NCI-H2029 treated with DMSO at 0.1 percent for 48 hours (cell line): Measurements from ENCODE around the gene ERN2.
"Not testable (repeated sequence)": the region's sequence is repeated elsewhere in the genome, so short reads cannot be mapped to it uniquely, and the experiment has no call there.

ENCODE experiments used
- DNase-seq: peaks from one replicate; lab custom pipeline; 2025; lab: John Stamatoyannopoulos, UW

ERN2 gene

DNA sequence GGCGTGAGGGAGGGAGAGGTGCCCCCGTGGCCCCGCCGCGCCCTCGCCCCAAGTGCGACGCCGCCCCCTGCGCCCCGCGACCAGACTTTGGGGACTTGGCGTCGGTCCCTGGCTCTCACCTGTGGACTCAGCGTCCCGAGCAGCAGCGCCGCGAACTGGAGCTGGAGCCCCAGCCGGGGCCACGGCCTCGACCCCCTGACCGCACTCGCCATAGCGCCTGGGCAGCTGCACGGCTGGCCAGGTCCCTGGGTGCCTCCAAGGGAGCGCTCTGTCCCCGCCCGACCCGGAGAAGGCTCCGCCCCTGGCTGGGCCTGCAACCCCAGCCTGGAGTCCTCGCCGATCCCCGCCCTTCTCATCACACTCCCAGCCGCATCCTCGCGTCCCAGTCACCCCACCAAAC is at the start of gene ERN2:
Gene ERN2 (minus strand): TSS at position 247 of the 400 bp plus-strand sequence. CDS start 35 bp downstream, at position 212.
- DNase-seq: no peak

DNA sequence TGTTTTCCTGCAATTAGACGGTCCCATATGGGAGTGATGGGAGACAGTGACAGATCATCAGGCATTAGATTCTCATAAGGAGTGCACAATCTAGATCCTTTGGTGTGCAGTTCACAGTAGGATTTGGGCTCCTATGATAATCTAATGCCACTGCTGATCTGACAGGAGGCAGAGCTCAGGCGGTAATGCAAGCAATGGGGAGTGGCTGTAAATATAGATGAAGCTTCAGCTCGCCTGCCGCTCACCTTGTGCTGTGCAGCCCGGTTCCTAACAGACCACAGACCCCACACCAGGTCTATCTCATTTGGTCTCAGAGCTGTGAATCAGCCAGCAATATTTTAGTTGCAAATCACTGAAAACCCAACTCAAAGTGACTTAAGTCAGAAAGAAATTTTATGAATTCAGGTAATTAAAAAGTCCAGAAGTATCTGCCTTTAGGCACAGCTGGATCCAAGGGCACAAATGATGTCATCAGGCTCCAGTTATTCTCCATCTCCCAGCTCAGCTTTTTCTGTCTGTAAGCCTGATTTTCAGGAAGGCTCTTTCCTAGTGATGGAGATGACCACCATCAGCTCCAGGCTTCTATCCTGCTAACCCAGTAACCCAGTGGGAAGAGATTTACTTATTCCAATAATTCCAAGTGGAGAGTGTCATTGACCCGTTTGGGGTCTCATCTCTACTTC is 45.1 kb upstream of the ERN2 start:
- no peak for DNase-seq

DNA sequence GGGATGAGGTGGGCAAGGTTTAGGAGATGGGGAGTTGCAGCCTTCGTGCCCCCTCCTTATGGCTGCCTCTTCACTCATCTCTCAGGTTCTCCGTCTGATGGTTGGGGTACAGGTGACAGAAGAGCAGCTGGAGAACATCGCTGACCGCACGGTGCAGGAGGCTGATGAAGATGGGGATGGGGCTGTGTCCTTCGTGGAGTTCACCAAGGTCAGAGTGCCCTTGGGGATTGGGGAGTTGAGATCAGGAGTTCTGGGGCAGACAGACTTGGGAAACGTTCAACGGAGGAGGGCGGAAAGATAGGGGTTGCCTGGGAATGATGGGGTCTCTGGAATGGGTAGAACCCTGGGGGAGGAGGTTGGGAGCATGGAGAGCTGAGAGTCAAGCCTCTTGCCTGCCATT is 44.1 kb upstream of the ERN2 start:
- DNase-seq: no peak

DNA sequence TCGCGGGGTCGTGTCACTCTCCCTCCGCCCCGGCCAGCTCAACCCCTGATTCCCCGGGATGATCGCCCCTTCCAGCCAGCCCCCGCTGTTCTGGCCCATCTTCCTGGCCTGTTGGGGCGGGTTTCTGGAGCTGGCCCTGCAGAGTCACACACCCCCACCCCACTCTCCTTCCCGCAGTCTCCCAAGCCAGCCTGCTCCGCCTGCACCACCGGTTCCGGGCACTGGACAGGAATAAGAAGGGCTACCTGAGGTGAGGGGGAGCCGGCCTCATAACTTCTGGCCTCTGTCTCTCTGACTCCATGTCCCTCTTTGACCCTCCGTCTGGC is 42.4 kb upstream of the ERN2 start:
- no peak for DNase-seq

DNA sequence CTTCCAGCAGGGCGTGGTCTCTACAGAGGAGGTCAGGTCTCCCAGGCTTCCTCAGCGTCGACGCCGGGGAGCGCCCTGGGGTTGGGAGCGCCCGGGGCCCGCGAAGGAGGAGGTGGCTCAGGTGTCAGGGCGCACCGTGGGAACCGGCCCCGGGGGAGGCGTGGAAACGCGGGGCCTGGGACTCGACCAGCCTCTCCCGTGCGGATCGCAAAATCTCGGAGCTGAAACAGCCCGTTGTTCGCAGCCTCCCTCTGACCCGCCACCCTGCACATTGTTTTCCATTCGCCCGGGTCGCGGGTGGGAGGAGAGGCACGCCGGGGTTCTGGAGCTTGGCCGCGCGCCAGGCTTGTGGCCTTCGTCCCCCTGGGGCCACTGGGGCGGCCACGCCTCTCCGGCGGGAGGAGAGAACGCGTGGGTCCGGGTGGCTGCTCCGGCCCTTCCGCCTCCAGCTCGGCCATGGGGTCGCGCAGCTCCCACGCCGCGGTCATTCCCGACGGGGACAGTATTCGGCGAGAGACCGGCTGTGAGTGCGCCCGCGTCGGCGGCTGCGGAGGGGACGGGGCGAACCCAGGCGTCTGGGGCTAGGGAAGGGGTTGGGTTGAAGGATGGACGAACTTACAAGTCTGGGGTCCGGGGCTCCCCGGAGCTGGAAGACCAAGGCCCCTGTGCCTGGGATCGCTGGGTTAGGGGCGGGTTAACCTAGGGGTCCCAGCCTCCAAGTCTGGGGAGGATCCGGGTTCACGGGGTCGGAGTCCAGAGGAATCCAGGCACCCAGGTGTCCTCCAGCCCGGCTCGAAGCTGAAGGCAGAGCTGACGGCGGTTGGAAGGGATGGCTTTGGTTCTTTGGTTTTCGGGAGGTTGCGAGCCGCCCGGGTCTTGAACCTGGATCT is 41.8 kb upstream of the ERN2 start, which contains the start of gene CHP2:
Gene CHP2 (plus strand): TSS at position 433 of the 890 bp plus-strand sequence. CDS start 24 bp downstream, at position 457.
- no peak for DNase-seq

DNA sequence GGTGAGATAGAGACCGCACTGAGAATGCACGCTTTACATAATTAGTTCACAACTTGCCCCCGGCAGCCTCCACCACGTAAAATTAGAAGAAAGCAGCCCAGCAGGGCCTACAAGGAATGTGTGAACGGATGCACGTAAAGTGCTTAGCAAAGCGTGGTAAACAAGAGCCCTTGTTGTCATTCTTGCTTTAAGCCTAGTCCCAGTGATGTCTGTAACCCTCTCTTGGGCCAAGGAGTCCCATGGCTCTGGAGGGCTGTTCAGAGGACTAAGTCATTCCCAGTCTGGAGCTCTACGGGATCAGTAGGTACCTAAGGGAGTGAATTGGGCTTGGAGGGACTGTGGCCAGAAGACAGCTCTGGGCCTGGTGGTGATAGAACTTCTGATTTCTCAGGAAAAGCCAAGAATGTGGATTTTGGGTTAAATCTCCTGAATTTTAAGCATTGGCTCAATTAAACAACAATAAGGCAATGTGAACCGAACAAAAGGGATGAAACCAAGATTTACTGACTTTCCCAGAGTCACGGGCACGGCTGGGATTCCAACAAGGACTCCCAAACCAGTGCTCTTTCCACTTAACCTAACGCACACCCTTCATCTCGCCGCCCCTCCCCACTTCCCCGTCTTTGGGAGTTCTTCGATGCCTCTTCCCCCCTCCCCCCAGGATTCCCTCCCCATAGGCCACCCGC is 41.0 kb upstream of the ERN2 start:
- DNase-seq: no peak

DNA sequence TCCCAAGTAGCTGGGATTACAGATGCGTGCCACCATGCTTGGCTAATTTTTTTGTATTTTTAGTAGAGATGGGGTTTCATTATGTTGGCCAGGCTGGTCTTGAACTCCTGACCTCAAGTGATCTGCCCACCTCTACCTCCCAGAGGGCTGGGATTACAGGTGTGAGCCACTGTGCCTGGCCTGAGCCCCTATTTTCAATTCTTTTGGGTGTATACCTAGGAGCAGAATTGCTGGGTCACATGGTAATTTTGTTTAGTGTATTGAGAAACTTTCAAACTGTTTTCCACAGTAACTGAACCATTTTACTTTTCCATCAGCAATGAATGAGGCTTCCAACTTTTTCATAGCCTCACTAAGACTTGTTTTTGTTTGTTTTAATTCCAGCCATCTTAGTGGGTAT is 38.0 kb upstream of the ERN2 start:
- not testable (repeated sequence) for DNase-seq

DNA sequence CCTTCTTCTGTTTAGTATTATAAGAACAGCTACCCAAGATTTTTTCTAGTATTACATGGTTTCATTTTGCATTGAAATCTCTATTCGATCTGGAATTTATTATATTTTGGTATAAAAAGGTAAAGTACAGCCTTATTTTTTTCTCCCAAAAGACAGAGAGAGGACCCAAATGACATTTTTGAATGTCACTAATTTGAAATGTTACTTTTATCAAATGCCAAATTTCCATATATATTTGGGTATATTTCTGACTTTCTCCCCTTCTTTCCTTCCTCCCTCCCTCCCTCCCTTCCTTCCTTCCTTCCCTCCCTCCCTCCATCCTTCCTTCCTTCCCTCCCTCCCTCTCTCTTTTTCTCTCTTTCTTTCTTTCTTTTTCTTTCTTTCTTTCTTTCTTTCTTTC is 35.6 kb upstream of the ERN2 start:
- DNase-seq: no peak

DNA sequence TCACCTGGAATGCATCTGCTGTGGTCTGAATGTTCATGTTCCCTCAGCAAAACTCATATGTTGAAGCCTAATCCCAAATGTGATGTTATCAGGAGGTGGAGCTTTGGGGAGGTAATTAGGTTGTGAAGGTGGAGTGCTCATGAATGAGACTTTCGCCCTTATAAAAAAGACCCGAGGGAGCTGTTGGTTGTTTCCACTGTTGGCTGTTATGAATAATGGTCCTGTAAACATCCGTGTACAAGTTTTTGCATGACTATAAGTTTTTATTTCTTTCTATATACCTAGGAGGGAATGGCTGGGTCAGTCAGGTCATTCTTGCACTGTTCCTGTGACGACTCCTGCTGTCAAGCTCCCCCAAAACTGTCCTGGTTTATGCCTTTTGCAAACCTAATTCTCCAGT is 32.2 kb upstream of the ERN2 start:
- DNase-seq: no peak

DNA sequence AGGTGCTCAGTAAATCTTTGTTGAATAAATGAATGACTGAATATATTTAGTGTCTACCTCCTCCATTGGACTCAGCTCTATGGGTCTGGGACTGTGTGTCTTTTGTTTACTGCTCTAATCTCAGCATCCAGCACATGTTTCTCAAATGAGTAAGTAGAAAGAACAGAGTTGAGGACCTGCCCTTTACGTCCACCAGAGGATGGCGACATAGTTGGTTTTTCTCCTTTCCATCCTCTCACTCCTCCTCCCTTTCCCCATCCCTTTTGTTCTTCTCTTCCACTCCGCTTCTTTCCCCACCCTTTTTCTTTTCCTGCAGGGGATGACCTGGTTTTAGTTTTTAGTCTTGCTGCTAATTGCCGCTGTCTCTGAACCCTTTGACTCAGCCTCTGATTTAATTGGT is 29.7 kb upstream of the ERN2 start:
- no peak for DNase-seq

DNA sequence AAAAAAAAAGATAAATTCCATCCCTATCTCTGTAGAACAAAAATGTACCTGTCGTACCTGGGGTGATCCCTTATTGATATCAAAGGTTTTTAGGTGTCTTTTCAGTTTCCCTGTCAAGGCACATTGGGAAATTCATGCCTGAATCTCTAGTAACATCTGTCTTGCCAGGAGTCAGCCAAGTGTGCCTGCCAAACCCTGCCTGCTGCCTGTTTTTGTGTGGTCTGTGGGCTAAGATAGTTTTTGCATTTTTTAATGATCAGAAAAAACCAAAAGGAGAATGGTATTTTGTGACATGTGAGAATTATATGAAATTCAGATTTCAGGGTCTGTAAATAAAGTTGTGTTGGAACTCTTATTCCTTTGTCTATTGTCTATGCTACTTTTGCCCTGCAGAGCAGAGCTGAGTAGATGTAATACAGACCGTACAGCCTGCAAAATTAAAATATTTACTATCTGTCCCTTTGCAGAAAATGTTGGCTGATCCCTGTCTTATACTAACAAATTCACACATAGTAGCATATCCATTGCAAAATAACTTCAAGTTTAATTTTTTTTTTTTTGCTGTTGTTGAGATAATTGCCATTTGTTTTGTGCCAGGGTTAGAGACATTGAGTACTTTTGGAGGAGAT is 28.8 kb upstream of the ERN2 start:
- DNase-seq: no peak

DNA sequence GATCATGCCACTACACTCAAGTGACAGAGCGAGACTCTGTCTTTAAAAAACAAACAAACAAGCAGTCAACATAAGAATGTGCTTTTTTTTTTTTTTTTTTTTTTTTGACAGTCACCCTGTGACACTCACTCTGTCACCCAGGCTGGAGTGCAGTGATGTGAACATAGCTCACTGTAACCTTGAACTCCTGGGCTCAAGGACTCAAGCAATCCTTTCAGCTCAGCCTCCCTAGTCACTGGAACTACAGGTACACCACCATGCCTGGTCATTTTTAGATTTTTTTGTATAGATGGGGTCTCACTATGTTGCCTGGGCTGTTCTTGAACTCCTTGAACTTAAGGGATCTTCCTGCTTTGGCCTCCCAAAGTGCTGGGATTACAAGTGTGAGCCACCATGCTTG is 26.5 kb upstream of the ERN2 start:
- DNase-seq: no peak

DNA sequence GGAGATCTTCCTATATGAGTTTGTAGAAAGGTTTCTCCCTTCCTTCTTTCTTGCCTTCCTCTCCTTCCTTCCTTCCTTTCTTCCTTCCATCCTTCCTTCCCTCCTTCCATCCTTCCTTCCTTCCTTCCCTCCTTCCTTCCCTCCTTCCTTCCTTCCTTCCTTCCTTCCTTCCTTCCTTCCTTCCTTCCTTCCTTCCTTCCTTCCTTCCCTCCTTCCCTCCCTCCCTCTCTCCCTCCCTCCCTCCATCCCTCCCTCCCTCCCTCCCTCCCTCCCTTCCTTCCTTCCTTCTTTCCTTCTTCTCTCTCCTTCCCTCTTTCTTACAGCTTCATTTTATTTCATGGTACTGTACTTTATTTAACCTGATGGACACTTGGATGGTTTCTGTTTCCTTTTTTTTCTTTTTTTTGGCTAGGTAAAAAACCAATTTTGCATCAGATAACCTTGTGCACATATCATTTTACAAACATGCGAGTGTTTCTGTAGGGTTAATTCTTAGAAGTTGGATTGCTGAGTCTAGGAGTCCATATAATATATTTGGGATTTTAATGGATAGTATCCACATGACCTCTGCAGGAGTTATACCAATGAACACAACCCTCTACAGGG is 24.5 kb upstream of the ERN2 start:
- not testable (repeated sequence) for DNase-seq

DNA sequence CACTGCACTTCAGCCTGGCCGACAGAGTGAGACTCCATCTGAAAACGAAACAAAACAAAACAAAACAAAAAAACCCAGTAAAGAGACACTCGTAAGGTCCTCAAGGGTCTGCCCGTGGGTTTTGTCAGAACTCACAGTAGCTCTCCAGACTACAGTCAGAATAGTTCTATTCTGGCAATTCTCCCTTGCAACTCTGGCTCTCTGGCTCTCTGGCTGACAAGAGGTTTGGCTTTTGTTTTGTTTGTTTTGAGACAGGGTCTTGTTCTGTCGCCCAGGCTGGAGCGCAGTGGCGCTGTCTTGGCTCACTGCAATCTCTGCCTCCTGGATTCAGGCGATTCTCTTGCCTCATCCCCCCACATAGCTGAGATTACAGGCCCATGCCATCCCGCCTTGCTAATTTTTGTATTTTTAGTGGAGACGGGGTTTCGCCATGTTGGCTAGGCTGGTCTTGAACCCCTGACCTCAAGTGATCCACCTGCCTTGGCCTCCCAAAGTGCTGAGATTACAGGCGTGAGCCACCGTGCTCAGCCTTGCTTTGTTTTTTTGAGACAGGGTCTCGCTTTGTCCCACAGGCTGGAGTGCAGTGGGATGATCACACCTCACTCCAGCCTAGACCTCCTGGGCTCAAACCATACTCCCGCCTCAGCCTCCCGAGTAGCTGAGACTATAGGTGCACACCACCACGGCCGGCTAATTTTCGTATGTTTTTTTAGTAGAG is 21.3 kb upstream of the ERN2 start:
- DNase-seq: peak; percentile 2

DNA sequence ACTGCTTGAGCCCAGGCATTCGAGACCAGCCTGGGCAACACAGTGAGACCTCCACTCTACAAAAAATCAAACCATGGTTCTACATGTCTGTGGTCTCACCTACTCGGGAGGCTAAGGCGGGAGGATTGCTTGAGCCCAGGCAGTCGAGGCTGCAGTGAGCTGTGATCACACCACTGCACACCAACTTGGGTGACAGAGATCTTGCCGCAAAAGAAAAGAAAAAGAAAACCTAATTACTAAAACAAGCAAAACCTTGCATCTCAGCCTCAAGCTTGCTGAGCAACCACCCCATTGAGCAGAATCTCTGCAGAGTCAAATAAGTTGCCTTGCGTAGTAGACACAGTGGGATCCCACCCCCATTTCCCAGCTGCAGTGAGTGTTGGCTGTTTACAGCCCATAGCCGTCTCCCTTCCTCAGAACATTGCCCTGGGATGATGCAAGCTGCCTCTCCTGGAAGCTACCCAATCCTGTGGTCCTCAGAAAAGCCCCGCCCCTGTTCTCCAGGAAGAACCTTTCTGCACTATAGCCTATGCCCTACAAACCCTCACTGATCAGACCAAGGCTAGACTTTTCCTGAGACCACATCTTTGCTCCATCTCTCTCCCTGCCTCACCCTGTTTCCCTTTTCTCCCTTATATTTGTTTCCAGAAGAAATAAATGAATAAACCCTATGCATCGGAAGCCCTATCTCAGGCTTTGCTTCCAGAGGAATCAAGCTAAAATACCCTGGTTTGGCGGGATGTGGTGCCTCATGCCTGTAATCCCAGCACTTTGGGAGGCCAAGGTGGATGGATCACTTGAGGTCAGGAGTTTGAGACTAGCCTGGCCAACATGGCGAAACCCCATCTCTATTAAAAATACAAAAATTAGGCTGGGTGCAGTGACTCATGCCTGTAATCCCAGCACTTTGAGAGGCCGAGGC is 16.7 kb upstream of the ERN2 start:
- DNase-seq: peak; percentile 1

DNA sequence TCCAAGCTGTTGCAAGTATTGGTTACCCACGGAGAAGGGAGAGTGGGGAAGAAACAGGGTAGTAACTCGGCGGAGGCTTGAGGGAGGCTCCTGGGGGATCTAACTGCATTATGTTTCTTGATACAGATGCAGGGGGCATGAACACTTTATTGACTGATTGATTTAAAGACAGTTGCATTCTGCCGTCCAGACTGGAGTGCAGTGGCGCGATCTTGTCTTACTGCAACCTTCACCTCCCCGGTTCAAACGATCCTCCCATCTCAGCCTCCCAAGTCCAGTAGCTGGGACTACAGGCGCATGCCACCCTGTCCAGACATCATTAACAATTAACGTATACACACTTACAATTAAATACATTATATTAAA is 15.1 kb upstream of the ERN2 start:
- no peak for DNase-seq

DNA sequence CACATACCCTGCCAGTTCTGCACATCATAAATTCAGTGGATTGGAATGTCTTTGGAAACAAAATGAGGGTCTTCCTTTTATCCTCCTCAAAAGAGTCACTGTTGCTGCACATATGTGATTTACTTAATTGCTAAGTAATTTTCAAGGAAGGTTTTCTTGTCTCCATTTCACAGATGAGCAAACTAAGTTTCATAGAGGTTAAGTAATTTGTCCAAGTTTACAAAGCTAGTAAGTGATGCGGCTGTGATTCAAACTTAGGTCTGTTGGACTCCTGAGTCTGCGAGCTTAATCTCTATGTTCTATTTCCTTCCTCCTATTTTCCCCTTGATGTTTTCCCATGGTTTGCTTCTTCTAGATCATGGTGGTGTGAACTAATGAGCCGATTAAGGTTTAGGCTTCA is 13.7 kb upstream of the ERN2 start:
- no peak for DNase-seq

DNA sequence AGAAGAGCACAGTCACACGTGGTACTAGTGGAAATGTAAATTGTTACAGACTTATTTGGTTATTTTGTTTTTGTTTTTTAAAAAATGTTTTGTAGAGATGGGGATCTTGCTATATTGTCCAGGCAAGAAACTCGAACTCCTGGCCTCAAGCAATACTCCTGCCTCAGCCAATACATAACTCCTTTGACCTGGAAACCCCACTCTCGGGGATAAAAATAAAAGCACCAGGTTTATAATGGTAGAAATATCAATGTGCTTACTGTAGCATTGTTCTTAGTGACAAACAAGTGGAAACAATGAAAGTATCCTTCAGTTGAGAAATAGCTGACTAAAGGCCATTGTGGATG is 11.7 kb upstream of the ERN2 start:
- no peak for DNase-seq

DNA sequence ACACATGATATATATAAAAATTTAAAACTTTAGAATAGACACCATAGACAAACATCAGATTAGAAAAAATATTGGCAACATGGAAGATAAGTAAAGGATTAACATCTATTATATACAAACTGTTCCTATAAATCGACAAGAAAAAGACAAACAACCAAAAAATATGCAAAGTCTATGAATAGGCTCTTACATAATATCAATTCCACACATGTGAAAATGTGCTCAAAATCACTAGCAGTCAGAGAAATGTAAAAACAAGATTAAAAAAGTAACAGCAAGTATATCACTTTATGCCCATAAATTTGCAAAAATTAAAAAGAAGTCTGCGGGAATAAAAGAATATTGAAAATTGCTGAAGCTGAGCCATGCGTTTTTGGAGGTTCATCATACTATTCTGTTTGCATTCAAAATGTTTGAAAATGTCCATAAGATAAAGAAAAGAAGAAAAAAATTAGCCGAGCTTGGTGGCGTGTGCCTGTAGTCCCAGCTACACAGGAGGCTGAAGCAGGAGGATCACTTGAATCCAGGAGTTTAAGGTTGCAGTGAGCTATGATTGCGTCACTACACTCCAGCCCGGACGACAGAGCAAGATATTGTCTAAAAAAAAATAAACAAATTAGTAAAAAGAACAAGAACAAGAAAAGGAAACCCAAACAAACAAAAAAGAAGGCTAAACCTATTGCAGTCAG is 11.2 kb upstream of the ERN2 start:
- DNase-seq: no peak
